ENCODE measurements around the gene RBM20.

Gene RBM20

GRCh38 chr10:110859206-110859972 lies 215.3 kb downstream of the RBM20 start:
- DNase-seq = peak; percentile 70

GRCh38 chr10:110859973-110860376 lies 215.8 kb downstream of the RBM20 start:
- DNase-seq = peak; percentile 89

- DNase-seq = no peak
Measured at GRCh38 chr10:110860576-110861241, 216.6 kb downstream of the RBM20 start.

- no peak for DNase-seq
Measured at GRCh38 chr10:110861476-110861875, 217.3 kb downstream of the RBM20 start.

- DNase-seq = peak; percentile 96
Measured at GRCh38 chr10:110861930-110862649, 218.0 kb downstream of the RBM20 start.

GRCh38 chr10:110862961-110863360 lies 218.8 kb downstream of the RBM20 start:
- no peak for DNase-seq

GRCh38 chr10:110863361-110863760 lies 219.2 kb downstream of the RBM20 start:
- no peak for DNase-seq

- DNase-seq = no peak
Measured at GRCh38 chr10:110863956-110864355, 219.8 kb downstream of the RBM20 start.

- peak; percentile 95 for DNase-seq
Measured at GRCh38 chr10:110864662-110865140, 220.6 kb downstream of the RBM20 start.

GRCh38 chr10:110865186-110865808 lies 221.2 kb downstream of the RBM20 start:
- peak; percentile 50 for DNase-seq

- DNase-seq = peak; percentile 71
Measured at GRCh38 chr10:110865809-110866482, 221.8 kb downstream of the RBM20 start.

- peak; percentile 71 for DNase-seq
Measured at GRCh38 chr10:110867011-110867806, 223.1 kb downstream of the RBM20 start.

GRCh38 chr10:110867807-110868465 lies 223.8 kb downstream of the RBM20 start:
- DNase-seq = no peak

- no peak for DNase-seq
Measured at GRCh38 chr10:110868981-110869380, 224.8 kb downstream of the RBM20 start.

- no peak for DNase-seq
Measured at GRCh38 chr10:110870823-110871297, 226.7 kb downstream of the RBM20 start.

GRCh38 chr10:110871298-110872084 lies 227.4 kb downstream of the RBM20 start, which contains the start of gene PDCD4:
Gene PDCD4, plus strand, starts transcription at chr10:110871928. Its CDS starts 4,100 bp downstream, at chr10:110876028.
- DNase-seq = peak; percentile 98

- DNase-seq = peak; percentile 87
Measured at GRCh38 chr10:110872145-110872983, 228.2 kb downstream of the RBM20 start.

- no peak for DNase-seq
Measured at GRCh38 chr10:110872984-110873923, 229.1 kb downstream of the RBM20 start.

Data from inflammatory macrophage treated with lipopolysaccharide for 4 hours (primary cell).